Aorta (tissue), 5 donors: Measurements from ENCODE around the gene HAAO. TPM values are rescaled to one million over a fixed set of nuclear protein-coding genes. Genes with fewer than 3 reads are reported as not detected.
A peak's percentile ranks its signal among the peaks of the same experiment; 100 is the strongest.

Source experiments
- ATAC-seq: fragments of 200-7000 bp; cut with Tn5 transposase; one replicate; pipeline ENCODE4 v1.9.1; 2022; ENCODE audit warnings: moderate library complexity; ENCODE audit not compliant: low FRiP score
- DNase-seq, 2 donors: peaks; one replicate each; pipeline ENCODE4 v3.0.0-alpha.2; 2020
- H3K27ac ChIP-seq, 2 donors: one replicate each; pipeline ENCODE4 v1.5.1; 2013; ENCODE audit warnings: low read length in 2 of 2, mild to moderate bottlenecking in 2 of 2, moderate library complexity in 2 of 2, control low read depth in 1 of 2, inconsistent platforms in 1 of 2, low read depth in 1 of 2
- H3K27me3 ChIP-seq, 2 donors: one replicate each; pipeline ENCODE4 v1.6.1; 2013; ENCODE audit warnings: control low read depth in 1 of 2, low read length in 1 of 2, mild to moderate bottlenecking in 1 of 2, moderate library complexity in 1 of 2; ENCODE audit not compliant: insufficient read depth in 2 of 2, control insufficient read depth in 1 of 2
- H3K36me3 ChIP-seq, 2 donors: one replicate each; pipeline ENCODE4 v1.6.1; 2013; ENCODE audit warnings: control low read depth in 1 of 2, low read length in 1 of 2, mild to moderate bottlenecking in 1 of 2; ENCODE audit not compliant: insufficient read depth in 2 of 2, control insufficient read depth in 1 of 2
- H3K4me1 ChIP-seq, 2 donors: one replicate each; pipeline ENCODE4 v1.6.1; 2013; ENCODE audit warnings: low read length in 2 of 2, control low read depth in 1 of 2, mild to moderate bottlenecking in 1 of 2, moderate library complexity in 1 of 2; ENCODE audit not compliant: insufficient read depth in 2 of 2, control insufficient read depth in 1 of 2
- H3K4me3 ChIP-seq, 2 donors: one replicate each; pipeline ENCODE4 v1.5.1; 2013; ENCODE audit warnings: low read length in 2 of 2, control low read depth in 1 of 2, mild to moderate bottlenecking in 1 of 2
- H3K9me3 ChIP-seq: one replicate; pipeline ENCODE4 v1.6.1; 2013; ENCODE audit warnings: mild to moderate bottlenecking, low read length; ENCODE audit not compliant: control insufficient read depth
- WGBS, 2 donors: extraction: QIAGEN DNeasy Blood & Tissue Kit; methylation state at CpG; one replicate each; pipeline ENCODE4 v1.1.7; 2013; 5-methylcytosine and 5-hydroxymethylcytosine counted together
- intact Hi-C, 2 donors: fragments of 100-400 bp; cut with DNase I; formaldehyde crosslinking; loops; one replicate each; pipeline versions ENCODE4 v1.14.2 to v1.15.0; 2022
- polyA plus RNA-seq, 2 donors: library from polyadenylated mRNA; stranded (reverse); fragments of 200-250 nt; gene quantifications; one replicate each; pipeline ENCODE4 v1.2.3, GENCODE V29; 2013
- total RNA-seq, 2 donors: library from RNA; stranded (reverse); fragmentation: NEBNext Ultra II Directional; extraction: Animal tissue kit (Norgen Biotek cat#: 25700); gene quantifications; one replicate each; pipeline ENCODE4 v1.2.1, GENCODE V29; 2021
- donor health status: healthy with polysubstance abuse.
- donor health status: Bipolar disorder and iron deficiency.
- donor health status: DM: no; HTN: no; CAD: no.
- donor health status: DM: no; HTN: no; CAD: no.
- donor health status: DM: yes; HTN: yes; CAD: no.

HAAO gene
- total and polyA plus RNA-seq, 4 donors, result 22.0 to 54.5 (median 31.3) TPM

GRCh38 chr2:42791606-42792005, 777 bp downstream of the HAAO start:
- Histone ChIP-seq H3K4me1 (no peaks in the 10 kb centered on the region), H3K27ac (peak overlapping the region; percentile 58 to 87), H3K36me3 (no peaks in the 10 kb centered on the region), H3K9me3 (no peaks in the 10 kb centered on the region), H3K4me3 (peak overlapping the region in 1 of 2 donors; percentile 45), H3K27me3 (no peaks in the 10 kb centered on the region)
- ATAC-seq, result no peak
- peak in 1 of 2 donors; percentile 41 for DNase-seq
- WGBS, 2 donors, result 62 to 78% methylated on average over 4 of the region's 4 CpGs
- intact Hi-C loops, result no loop called here

- no peaks in the 10 kb centered on the region for H3K27me3 ChIP-seq
- ATAC-seq, result no peak
- H3K4me3 ChIP-seq, result no peak overlapping the region
- intact Hi-C loops, result no loop called here
- no peak overlapping the region for H3K27ac ChIP-seq
- no peaks in the 10 kb centered on the region for H3K4me1 ChIP-seq
- 93 to 97% methylated on average over 2 of the region's 2 CpGs for WGBS, 2 donors
- no peaks in the 10 kb centered on the region for H3K9me3 ChIP-seq
- DNase-seq, result no peak
- no peaks in the 10 kb centered on the region for H3K36me3 ChIP-seq
Observed at GRCh38 chr2:42789751-42790150, 2.6 kb downstream of the HAAO start.

- intact Hi-C loops, result no loop called here
- no peak overlapping the region for H3K27ac ChIP-seq
- no peaks in the 10 kb centered on the region for H3K36me3 ChIP-seq
- no peak for DNase-seq
- H3K4me1 ChIP-seq, result no peaks in the 10 kb centered on the region
- H3K9me3 ChIP-seq, result no peaks in the 10 kb centered on the region
- ATAC-seq, result no peak
- no peak overlapping the region for H3K4me3 ChIP-seq
- 64 to 80% methylated on average over 4 of the region's 4 CpGs for WGBS, 2 donors
- H3K27me3 ChIP-seq, result no peaks in the 10 kb centered on the region
Observed at GRCh38 chr2:42788882-42789281, 3.5 kb downstream of the HAAO start.

GRCh38 chr2:42788478-42788793, 3.9 kb downstream of the HAAO start:
- Histone ChIP-seq H3K36me3 (no peaks in the 10 kb centered on the region), H3K9me3 (no peaks in the 10 kb centered on the region), H3K27ac (no peak overlapping the region), H3K4me3 (no peak overlapping the region), H3K27me3 (no peaks in the 10 kb centered on the region), H3K4me1 (no peaks in the 10 kb centered on the region)
- 72 to 83% methylated on average over 9 of the region's 9 CpGs for WGBS, 2 donors
- DNase-seq, result no peak
- intact Hi-C loops, result no loop called here
- no peak for ATAC-seq

GRCh38 chr2:42787788-42788477, 4.5 kb downstream of the HAAO start:
- Histone ChIP-seq H3K27ac (no peak overlapping the region), H3K4me1 (no peaks in the 10 kb centered on the region), H3K27me3 (no peaks in the 10 kb centered on the region), H3K9me3 (no peaks in the 10 kb centered on the region), H3K36me3 (no peaks in the 10 kb centered on the region), H3K4me3 (no peak overlapping the region)
- intact Hi-C loops, result no loop called here
- DNase-seq (peak in 1 of 2 donors; percentile 44), ATAC-seq (no peak)
- WGBS, 2 donors, result 76 to 77% methylated on average over 12 of the region's 12 CpGs

GRCh38 chr2:42787424-42787787, 5.0 kb downstream of the HAAO start:
- Histone ChIP-seq H3K27me3 (no peaks in the 10 kb centered on the region), H3K4me1 (no peaks in the 10 kb centered on the region), H3K36me3 (no peaks in the 10 kb centered on the region), H3K9me3 (no peaks in the 10 kb centered on the region), H3K4me3 (no peak overlapping the region), H3K27ac (no peak overlapping the region)
- WGBS, 2 donors, result 91 to 95% methylated on average over 3 of the region's 3 CpGs
- intact Hi-C loops, result no loop called here
- no peak for ATAC-seq
- DNase-seq, result peak in 1 of 2 donors; percentile 19

- no peak overlapping the region for H3K27ac ChIP-seq
- no peaks in the 10 kb centered on the region for H3K4me1 ChIP-seq
- intact Hi-C loops, result no loop called here
- no peak overlapping the region for H3K4me3 ChIP-seq
- 85 to 92% methylated on average over 15 of the region's 15 CpGs for WGBS, 2 donors
- no peaks in the 10 kb centered on the region for H3K9me3 ChIP-seq
- DNase-seq, result peak in 1 of 2 donors; percentile 32
- H3K27me3 ChIP-seq, result no peaks in the 10 kb centered on the region
- ATAC-seq, result no peak
- no peaks in the 10 kb centered on the region for H3K36me3 ChIP-seq
Observed at GRCh38 chr2:42786561-42787345, 5.6 kb downstream of the HAAO start.

- no peaks in the 10 kb centered on the region for H3K36me3 ChIP-seq
- intact Hi-C loops, result no loop called here
- no peaks in the 10 kb centered on the region for H3K27me3 ChIP-seq
- H3K4me3 ChIP-seq, result no peak overlapping the region
- H3K9me3 ChIP-seq, result no peaks in the 10 kb centered on the region
- no peak for ATAC-seq
- H3K27ac ChIP-seq, result no peak overlapping the region
- WGBS, 2 donors, result 42 to 68% methylated on average over 6 of the region's 7 CpGs
- DNase-seq, result peak in 1 of 2 donors; percentile 24
- H3K4me1 ChIP-seq, result no peaks in the 10 kb centered on the region
Observed at GRCh38 chr2:42784204-42784880, 8.0 kb downstream of the HAAO start.
